Activated naive CD8-positive, alpha-beta T cell treated with anti-CD3 and anti-CD28 coated beads, Interleukin-2, amount 50 U/mL, for 24 hours (primary cell): Measurements from ENCODE around the gene ZNF154.
"Not testable (repeated sequence)": the region's sequence is repeated elsewhere in the genome, so short reads cannot be mapped to it uniquely, and the experiment has no call there.

Experiments used
- ATAC-seq: fragments of 150-1000 bp; cut with Tn5 transposase; one replicate; pipeline ENCODE4 v1.10.0; 2021
- DNase-seq: peaks from one replicate; pipeline ENCODE4 v3.0.0; 2021
- H3K27ac Mint-ChIP-seq: one replicate; pipeline ENCODE4 v1.8.0; 2021; ENCODE audit warnings: mild to moderate bottlenecking, mixed read lengths
- H3K27me3 Mint-ChIP-seq: one replicate; pipeline ENCODE4 v1.8.0; 2021; ENCODE audit warnings: mixed read lengths
- H3K36me3 Mint-ChIP-seq: one replicate; pipeline ENCODE4 v1.8.0; 2021; ENCODE audit warnings: low read depth, mixed read lengths
- H3K4me1 Mint-ChIP-seq: one replicate; pipeline ENCODE4 v1.8.0; 2021; ENCODE audit warnings: mixed read lengths
- H3K4me3 Mint-ChIP-seq: one replicate; pipeline ENCODE4 v1.8.0; 2021; ENCODE audit warnings: mild to moderate bottlenecking, moderate library complexity, mixed read lengths
- H3K9me3 Mint-ChIP-seq: one replicate; pipeline ENCODE4 v1.8.0; 2021; ENCODE audit warnings: mixed read lengths

ZNF154 gene

DNA sequence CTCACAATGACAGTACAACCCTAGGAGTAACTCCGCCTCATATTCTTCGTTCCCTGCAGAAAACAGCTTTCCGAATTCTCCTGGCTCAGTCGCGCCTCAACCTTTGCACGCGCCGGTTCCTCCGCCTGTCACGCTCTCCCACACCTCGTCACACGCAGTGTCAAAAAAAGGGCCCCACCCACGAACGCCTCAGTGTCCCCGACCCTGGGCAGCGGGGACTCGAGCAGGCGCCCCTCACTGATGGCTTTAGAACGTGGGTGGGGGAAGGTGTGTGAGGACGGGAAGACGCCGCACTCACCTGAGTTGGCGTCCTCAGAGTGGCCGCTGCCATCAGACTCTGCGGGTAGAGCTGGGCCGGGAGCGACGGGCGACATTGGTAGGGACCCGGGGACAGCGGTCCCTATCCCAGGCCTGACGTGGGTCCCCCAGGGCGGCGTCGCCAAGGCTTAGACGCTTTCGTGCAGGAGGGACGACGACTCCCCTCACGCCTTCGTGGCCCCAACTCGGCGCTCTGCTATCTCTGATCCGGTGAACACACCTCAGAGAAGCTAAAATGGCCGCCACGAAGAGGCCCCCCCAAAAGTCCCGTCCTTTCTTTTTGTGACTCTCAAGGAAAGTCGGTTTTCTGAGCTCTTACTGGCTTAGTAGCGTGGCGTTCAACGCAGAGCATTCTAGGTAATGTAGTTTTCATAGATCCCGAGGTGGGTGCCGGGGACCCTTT is at the start of gene ZNF154:
Gene ZNF154 (minus strand): TSS at position 564 of the 721 bp plus-strand sequence. CDS start 233 bp downstream, at position 331.
- peak within 1 kb of the TSS; percentile 90 for H3K27ac Mint-ChIP-seq
- DNase-seq (peak; percentile 33), ATAC-seq (peak; percentile 79)
- peaks cover 6% of the 10 kb centered on the region for H3K27me3 Mint-ChIP-seq
- peaks cover 68% of the 10 kb centered on the region for H3K36me3 Mint-ChIP-seq
- H3K4me1 Mint-ChIP-seq: peaks cover 26% of the 10 kb centered on the region
- H3K9me3 Mint-ChIP-seq: peaks cover 47% of the 10 kb centered on the region
- peak within 1 kb of the TSS; percentile 87 for H3K4me3 Mint-ChIP-seq

DNA sequence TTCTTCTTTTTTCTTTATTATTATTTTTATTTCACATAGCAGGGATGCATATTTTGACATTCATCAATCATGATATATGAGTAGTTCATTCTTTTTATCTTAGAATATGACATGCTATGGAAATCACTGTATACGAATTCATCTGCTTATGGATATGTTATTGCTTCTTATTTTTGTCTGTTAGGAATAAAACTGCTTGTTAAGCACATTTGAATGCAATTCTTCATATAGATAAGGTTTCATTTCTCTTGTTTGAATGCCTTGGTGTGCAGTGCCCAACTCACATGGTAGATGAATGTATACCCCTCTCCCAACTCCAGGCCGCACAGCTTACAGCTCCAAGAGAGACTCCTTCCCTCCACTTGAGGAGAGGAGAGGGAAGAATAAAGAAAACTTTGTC is 48.9 kb upstream of the ZNF154 start:
- Mint-ChIP-seq H3K36me3 (peaks cover 87% of the 10 kb centered on the region), H3K27ac (no peak overlapping the region), H3K9me3 (peaks cover 41% of the 10 kb centered on the region), H3K27me3 (no peaks in the 10 kb centered on the region), H3K4me3 (no peak overlapping the region), H3K4me1 (no peaks in the 10 kb centered on the region)
- DNase-seq: no peak
- no peak for ATAC-seq

DNA sequence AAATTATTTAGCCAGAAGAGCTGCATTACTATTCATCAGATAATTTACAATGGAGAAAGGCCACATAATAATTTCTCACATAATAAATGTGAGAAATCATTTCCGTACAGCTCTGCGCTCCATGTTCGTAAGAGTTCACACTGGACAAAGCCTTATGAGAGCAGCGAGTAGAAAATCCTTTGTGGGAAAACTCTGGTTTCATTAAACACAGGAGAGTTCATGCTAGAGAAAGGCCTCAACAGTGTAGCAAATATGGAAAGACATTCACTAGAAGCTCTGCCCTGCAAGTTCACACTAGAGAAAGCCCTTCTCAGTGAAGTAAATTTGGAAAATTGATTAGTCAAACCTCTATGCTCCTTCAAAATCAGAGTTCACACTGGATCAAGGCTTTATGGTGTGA is 46.0 kb upstream of the ZNF154 start:
- peaks cover 97% of the 10 kb centered on the region for H3K36me3 Mint-ChIP-seq
- H3K4me1 Mint-ChIP-seq: no peaks in the 10 kb centered on the region
- peaks cover 64% of the 10 kb centered on the region for H3K9me3 Mint-ChIP-seq
- no peak overlapping the region for H3K4me3 Mint-ChIP-seq
- H3K27ac Mint-ChIP-seq: no peak overlapping the region
- no peaks in the 10 kb centered on the region for H3K27me3 Mint-ChIP-seq
- no peak for ATAC-seq
- DNase-seq: no peak

DNA sequence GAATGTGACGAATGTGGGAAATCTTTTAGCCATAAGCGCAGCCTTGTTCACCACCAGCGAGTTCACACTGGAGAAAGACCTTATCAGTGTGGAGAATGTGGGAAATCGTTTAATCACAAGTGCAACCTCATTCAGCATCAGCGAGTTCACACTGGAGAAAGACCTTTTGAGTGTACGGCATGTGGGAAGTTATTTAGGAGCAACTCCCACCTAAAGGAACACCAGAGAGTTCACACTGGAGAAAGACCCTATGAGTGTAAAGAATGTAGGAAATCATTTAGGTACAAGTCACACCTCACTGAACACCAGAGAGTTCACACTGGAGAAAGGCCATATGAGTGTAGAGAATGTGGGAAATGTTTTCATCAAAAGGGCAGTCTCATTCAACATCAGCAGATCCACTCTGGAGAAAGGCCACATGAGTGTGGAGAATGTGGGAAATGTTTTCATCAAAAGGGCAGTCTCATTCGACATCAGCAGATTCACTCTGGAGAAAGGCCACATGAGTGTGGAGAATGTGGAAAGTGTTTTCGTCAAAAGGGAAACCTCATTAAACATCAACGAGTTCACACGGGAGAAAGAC is 45.2 kb upstream of the ZNF154 start:
- H3K4me3 Mint-ChIP-seq: no peak overlapping the region
- no peak overlapping the region for H3K27ac Mint-ChIP-seq
- peaks cover 97% of the 10 kb centered on the region for H3K36me3 Mint-ChIP-seq
- ATAC-seq: no peak
- no peaks in the 10 kb centered on the region for H3K27me3 Mint-ChIP-seq
- H3K9me3 Mint-ChIP-seq: peaks cover 67% of the 10 kb centered on the region
- H3K4me1 Mint-ChIP-seq: peaks cover 3% of the 10 kb centered on the region
- DNase-seq: no peak

DNA sequence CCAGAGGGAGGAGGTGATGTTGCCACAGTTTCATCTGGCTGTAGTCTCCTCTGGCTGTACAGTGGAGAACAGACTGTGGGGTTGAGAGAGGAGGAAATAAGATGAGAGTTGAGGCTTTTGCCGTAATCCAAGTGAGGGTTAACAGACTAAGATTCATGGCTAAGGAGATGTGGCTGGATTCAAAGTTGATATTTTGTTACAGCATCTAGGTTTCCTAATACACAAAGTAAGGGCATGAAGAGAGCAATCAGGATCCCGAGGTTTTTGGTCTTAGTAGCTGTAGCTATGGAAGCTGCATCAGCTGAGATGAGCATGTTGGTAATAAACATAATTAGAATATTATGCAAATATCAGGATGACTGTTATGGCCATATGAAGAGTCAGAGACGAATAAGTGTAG is 39.0 kb upstream of the ZNF154 start:
- DNase-seq (no peak), ATAC-seq (no peak)
- Mint-ChIP-seq H3K9me3 (peaks cover 56% of the 10 kb centered on the region), H3K4me1 (peaks cover 25% of the 10 kb centered on the region), H3K4me3 (peak overlapping the region; percentile 95), H3K27me3 (no peaks in the 10 kb centered on the region), H3K27ac (no peak overlapping the region), H3K36me3 (peaks cover 63% of the 10 kb centered on the region)

DNA sequence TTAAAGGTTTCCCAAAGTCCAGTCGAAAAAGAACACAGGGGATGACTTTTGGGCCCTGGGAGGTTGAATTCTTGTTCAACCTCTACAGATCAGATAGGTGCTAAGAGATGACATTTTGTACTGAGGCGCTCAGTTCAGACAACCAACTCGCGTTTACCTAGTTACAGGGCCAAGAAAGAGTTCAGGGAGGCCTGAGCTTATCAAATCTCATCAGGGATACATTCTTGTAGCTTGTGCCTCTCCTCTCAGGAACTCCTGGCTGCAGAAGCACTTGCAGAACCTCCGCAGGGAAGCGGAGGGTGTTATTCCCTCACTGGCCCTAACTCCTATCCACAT is 38.4 kb upstream of the ZNF154 start:
- H3K4me1 Mint-ChIP-seq: peaks cover 25% of the 10 kb centered on the region
- DNase-seq: no peak
- ATAC-seq: no peak
- H3K27ac Mint-ChIP-seq: peak overlapping the region; percentile 95
- H3K9me3 Mint-ChIP-seq: peaks cover 50% of the 10 kb centered on the region
- H3K4me3 Mint-ChIP-seq: peak overlapping the region; percentile 95
- peaks cover 57% of the 10 kb centered on the region for H3K36me3 Mint-ChIP-seq
- H3K27me3 Mint-ChIP-seq: no peaks in the 10 kb centered on the region

DNA sequence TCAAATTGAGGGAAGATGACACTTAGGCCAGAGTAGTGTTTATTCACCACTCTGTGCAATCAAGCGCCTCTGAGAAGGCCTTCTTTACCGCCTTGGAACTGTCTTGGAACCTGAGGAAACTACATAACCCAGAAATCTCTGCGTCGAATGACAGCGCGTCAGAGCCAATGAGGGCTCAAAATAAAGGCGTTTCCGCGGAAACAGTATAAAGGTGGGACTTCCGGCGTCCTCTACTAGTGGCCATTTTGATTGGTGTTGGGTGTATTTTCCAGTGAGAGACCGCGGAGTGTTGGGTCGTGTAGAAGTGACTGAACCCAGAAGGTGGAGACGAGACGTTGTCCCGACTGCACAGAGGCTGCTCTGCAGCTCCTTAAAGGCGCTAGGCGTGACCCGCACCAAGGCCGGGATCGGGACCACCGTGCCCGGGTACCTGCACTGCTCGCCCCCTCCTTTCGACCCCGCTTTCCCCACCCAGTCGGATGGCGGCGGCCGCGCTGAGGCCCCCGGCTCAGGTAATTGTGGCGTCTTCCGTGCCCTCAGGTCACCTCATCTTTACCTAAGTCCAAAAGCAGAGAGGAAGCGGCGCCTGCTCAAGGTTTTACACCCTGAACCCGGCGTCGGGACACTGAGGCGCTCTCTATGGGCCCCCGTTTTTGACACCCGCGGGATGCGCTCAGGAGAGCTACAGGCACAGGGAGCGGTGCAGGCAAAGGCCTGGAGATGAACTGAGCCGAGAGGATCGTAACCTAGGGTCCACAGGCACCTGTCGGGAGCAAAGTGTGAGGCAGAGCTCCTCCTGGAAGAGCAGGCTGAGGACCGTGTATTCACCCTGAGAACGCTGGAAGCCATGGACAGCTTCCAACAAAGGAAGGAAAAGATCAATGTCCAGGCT is 37.8 kb upstream of the ZNF154 start, which contains the start of gene ZNF776:
Gene ZNF776 (plus strand): TSS at position 236 of the 892 bp plus-strand sequence. CDS start 244 bp downstream, at position 480.
- ATAC-seq (peak; percentile 99), DNase-seq (peak; percentile 76)
- Mint-ChIP-seq H3K9me3 (peaks cover 45% of the 10 kb centered on the region), H3K4me1 (peaks cover 25% of the 10 kb centered on the region), H3K36me3 (peaks cover 51% of the 10 kb centered on the region), H3K27ac (peak within 1 kb of the TSS; percentile 95), H3K4me3 (peak within 1 kb of the TSS; percentile 95), H3K27me3 (no peaks in the 10 kb centered on the region)

DNA sequence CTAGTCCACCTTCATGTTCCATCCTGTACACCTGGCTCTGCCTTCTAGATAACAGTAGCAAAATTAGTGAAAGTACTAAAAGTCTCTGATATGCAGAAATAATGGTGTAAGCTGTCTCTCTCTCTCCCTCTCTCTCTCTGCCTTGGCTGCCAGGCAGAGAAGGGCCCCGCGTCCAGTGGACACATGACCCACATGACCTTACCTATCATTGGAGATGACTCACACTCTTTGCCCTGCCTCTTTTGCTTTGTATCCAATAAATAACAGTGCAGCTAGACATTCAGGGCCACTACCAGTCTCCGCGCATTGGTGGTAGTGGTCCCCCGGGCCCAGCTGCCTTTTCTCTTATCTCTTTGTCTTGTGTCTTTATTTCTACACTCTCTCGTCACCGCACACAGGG is 29.8 kb upstream of the ZNF154 start:
- H3K4me3 Mint-ChIP-seq, H3K9me3 Mint-ChIP-seq, DNase-seq, H3K27me3 Mint-ChIP-seq, H3K4me1 Mint-ChIP-seq, H3K36me3 Mint-ChIP-seq, ATAC-seq, H3K27ac Mint-ChIP-seq: not testable (repeated sequence)

DNA sequence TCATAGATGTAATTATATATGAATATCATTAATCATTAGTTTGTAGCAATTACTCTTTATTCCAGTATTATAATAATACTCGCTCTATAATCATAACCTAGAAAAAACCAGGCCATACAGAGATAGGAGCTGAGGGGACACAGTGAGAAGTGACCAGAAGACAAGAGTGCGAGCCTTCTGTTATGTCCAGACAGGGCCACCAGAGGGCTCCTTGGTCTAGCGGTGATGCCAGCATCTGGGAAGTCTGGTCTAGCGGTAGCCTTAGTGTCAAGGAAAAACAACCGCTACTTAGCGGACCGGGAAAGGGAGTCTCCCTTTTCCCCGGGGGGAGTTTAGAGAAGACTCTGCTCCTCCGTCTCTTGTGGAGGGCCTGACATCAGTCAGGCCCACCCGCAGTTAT is 29.3 kb upstream of the ZNF154 start:
- not testable (repeated sequence) for H3K36me3 Mint-ChIP-seq, H3K4me3 Mint-ChIP-seq, H3K27ac Mint-ChIP-seq, H3K9me3 Mint-ChIP-seq, H3K4me1 Mint-ChIP-seq, ATAC-seq, H3K27me3 Mint-ChIP-seq
- peak; percentile 41 for DNase-seq

DNA sequence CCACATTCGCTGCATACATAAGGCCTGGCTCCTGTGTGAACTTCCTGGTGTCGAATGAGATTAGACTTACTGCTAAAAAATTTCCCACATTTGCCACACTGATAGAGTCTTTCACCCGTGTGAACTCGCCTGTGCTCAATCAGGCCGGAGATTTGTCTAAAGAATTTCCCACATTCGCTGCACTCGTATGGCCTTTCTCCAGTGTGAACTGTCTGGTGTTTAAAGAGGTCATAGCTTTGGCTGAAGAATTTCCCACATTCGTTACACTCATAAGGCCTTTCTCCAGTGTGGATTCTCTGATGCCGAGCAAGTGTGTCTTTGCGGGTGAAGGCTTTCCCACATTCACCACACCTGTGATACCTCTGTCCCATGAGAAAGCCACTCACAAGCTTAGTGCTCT is 11.9 kb upstream of the ZNF154 start:
- Mint-ChIP-seq H3K27me3 (no peaks in the 10 kb centered on the region), H3K27ac (no peak overlapping the region), H3K9me3 (peaks cover 68% of the 10 kb centered on the region), H3K36me3 (peaks cover 76% of the 10 kb centered on the region), H3K4me3 (no peak overlapping the region), H3K4me1 (peaks cover 5% of the 10 kb centered on the region)
- DNase-seq (no peak), ATAC-seq (no peak)

DNA sequence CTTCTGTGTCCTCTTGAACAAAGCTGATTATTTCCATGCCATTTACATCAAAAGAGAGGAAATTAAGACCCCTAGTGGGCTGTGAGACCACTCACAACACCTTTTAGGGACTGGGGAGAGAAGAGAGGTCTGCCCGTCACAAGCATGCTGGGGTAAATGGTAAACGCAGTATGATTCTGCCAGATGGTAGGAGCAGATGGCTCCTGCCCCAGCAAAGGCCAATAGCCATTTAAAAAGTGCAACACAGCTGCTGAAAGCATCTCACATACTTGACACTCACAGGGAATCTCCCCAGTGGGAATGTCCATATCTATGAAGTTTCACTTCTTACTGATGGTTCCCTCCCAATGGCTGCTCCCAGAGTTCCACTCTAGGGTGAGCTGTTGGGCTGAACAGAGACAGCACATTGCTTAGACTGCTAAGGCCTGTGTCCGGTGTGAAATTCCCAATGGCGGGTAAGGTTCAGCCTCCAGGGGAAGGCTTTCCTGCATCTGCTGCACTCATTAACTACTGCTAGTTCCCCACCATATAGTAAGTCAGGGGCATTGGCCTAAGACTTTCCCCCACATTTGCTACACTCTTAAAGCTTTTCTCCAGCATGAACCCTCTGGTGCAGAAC is 11.0 kb upstream of the ZNF154 start:
- no peak overlapping the region for H3K4me3 Mint-ChIP-seq
- DNase-seq (no peak), ATAC-seq (no peak)
- H3K27me3 Mint-ChIP-seq: no peaks in the 10 kb centered on the region
- peaks cover 78% of the 10 kb centered on the region for H3K36me3 Mint-ChIP-seq
- peaks cover 5% of the 10 kb centered on the region for H3K4me1 Mint-ChIP-seq
- H3K27ac Mint-ChIP-seq: no peak overlapping the region
- H3K9me3 Mint-ChIP-seq: peaks cover 70% of the 10 kb centered on the region

DNA sequence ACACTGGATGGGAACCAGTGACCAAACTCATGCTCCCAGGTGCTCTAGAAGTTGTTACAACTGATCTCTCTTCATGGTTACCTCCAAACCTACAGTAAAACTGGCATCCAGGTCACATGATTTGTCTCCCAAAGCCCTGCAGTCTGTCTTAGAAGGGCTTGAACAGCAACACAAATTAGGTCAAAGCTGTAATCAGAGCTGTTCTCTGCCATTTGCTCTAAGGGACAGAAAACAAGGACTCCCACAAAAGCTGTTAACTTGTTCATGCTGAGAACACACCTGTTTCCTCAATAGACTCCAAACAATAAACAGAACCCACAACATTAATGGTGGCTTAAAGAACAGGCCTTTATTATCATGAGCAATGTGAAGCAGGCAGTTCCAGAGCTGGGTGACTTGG is 10.4 kb upstream of the ZNF154 start:
- Mint-ChIP-seq H3K27ac (no peak overlapping the region), H3K4me1 (peaks cover 2% of the 10 kb centered on the region), H3K36me3 (peaks cover 77% of the 10 kb centered on the region), H3K4me3 (no peak overlapping the region), H3K9me3 (peaks cover 70% of the 10 kb centered on the region), H3K27me3 (no peaks in the 10 kb centered on the region)
- DNase-seq (no peak), ATAC-seq (no peak)

DNA sequence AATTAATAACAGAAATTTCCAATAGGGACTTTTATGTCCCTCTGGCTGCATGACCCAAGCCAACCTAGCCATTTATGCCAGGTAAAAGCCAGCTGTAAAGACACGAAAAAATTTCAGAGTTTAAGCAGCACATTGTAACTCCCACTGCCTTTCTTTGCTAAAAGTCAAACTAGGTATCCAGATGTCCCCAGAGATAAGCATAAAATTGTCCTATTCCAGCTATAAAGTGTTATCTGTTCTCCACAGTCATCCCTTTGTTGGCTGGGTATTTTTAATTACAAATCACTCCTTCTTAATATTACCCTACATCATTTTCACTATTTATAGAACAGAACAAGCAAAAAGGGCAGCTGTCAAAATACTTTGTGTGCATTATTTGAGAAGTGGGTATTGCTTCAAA is 3.2 kb upstream of the ZNF154 start:
- ATAC-seq: no peak
- H3K9me3 Mint-ChIP-seq: peaks cover 42% of the 10 kb centered on the region

DNA sequence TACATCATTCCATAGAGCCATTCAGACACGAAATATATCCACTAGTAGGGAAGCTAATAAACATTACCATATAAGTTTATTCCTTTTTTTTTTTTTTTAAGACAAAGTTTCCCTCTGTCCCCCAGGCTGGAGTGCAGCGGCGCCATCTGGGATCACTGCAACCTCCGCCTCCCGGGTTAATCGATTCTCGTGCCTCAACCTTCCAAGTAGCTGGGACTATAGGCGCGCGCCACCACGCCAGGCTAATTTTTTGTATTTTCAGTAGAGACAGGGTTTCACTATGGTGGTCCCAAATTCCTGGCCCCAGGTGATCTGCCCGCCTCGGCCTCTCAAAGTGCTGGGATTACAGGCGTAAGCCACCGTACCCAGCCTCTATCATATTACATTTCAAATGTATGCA is 612 bp upstream of the ZNF154 start:
- no peak overlapping the region for H3K27ac Mint-ChIP-seq
- H3K36me3 Mint-ChIP-seq: peaks cover 68% of the 10 kb centered on the region
- peaks cover 6% of the 10 kb centered on the region for H3K27me3 Mint-ChIP-seq
- no peak overlapping the region for H3K4me3 Mint-ChIP-seq
- peaks cover 26% of the 10 kb centered on the region for H3K4me1 Mint-ChIP-seq
- ATAC-seq: no peak
- peaks cover 46% of the 10 kb centered on the region for H3K9me3 Mint-ChIP-seq
- no peak for DNase-seq

More for the DNA sequence above, 3.2 kb upstream of the ZNF154 start:
- no peak for DNase-seq
- Mint-ChIP-seq H3K27me3 (peaks cover 6% of the 10 kb centered on the region), H3K4me3 (no peak overlapping the region), H3K27ac (no peak overlapping the region), H3K36me3 (peaks cover 61% of the 10 kb centered on the region), H3K4me1 (peaks cover 17% of the 10 kb centered on the region)
